IMR-90 (cell line): ENCODE results near the gene ME2. TPM values are rescaled to one million over a fixed set of nuclear protein-coding genes. Genes with fewer than 3 reads are reported as not detected.

Source experiments
- ATAC-seq: fragments of 200-7000 bp; cut with Tn5 transposase; 2 replicates; pipeline ENCODE4 v1.9.1; 2020; ENCODE audit warnings: low read depth, mild to moderate bottlenecking, moderate library complexity
- BruUV-seq: library from RNA; stranded (reverse); fragments of 400-500 nt; replicated peaks from 2 replicates; lab custom pipeline; 2021; lab: Mats Ljungman, UMichigan
- CTCF ChIA-PET: fragments of 300-600 bp; formaldehyde crosslinking; extraction: SDS; loops from one replicate; lab custom pipeline; 2021; ENCODE audit warnings: antibody characterized with exemption; lab: Yijun Ruan, JAX
- POLR2A ChIA-PET: fragments of 300-600 bp; sonication (Branson Sonifier 250); formaldehyde crosslinking; loops from one replicate; lab custom pipeline; 2022; ENCODE audit warnings: antibody characterized with exemption; ENCODE audit not compliant: unreplicated experiment; lab: Charles Lee
- DNase-seq: peaks from one replicate; pipeline ENCODE4 v3.0.0; 2013
- H2AFZ ChIP-seq: replicated peaks from 2 replicates; pipeline ENCODE3; 2013; ENCODE audit warnings: low read length, mild to moderate bottlenecking; ENCODE audit not compliant: poor library complexity
- H2AK5ac ChIP-seq: 2 replicates; pipeline ENCODE4 v1.6.1; 2013; ENCODE audit warnings: low read depth, low read length, inconsistent platforms
- H2AK9ac ChIP-seq: replicated peaks from 2 replicates; pipeline ENCODE3; 2013; ENCODE audit warnings: mild to moderate bottlenecking, low read depth, low read length, moderate library complexity; ENCODE audit not compliant: poor library complexity
- H2BK120ac ChIP-seq: 2 replicates; pipeline ENCODE4 v1.6.1; 2013; ENCODE audit warnings: low read depth, low read length, inconsistent platforms
- H2BK15ac ChIP-seq: 3 replicates; pipeline ENCODE4 v1.6.1; 2013; ENCODE audit warnings: low read depth, low read length, inconsistent platforms
- H2BK20ac ChIP-seq: 2 replicates; pipeline ENCODE4 v1.6.1; 2013; ENCODE audit warnings: low read depth, mild to moderate bottlenecking, inconsistent platforms, low read length, moderate library complexity
- H2BK5ac ChIP-seq: 2 replicates; pipeline ENCODE4 v1.6.1; 2013; ENCODE audit warnings: mild to moderate bottlenecking, low read depth, low read length, inconsistent platforms; ENCODE audit not compliant: poor library complexity, severe bottlenecking
- H3K14ac ChIP-seq: replicated peaks from 2 replicates; pipeline ENCODE4 v1.6.1; 2013; ENCODE audit warnings: low read depth, low read length, inconsistent platforms
- H3K18ac ChIP-seq: 2 replicates; pipeline ENCODE4 v1.6.1; 2013; ENCODE audit warnings: low read depth, low read length, control low read depth
- H3K23ac ChIP-seq: 2 replicates; pipeline ENCODE4 v1.6.1; 2013; ENCODE audit warnings: low read depth, low read length, inconsistent platforms
- H3K27ac ChIP-seq: 2 replicates; pipeline ENCODE4 v1.5.1; 2013; ENCODE audit warnings: mild to moderate bottlenecking, control low read depth, low read length; ENCODE audit not compliant: insufficient read depth
- H3K27me3 ChIP-seq: 2 replicates; pipeline ENCODE4 v1.6.1; 2013; ENCODE audit warnings: low read length; ENCODE audit not compliant: control insufficient read depth, insufficient read depth
- H3K36me3 ChIP-seq: 2 replicates; pipeline ENCODE4 v1.6.1; 2013; ENCODE audit warnings: low read length, mixed read lengths; ENCODE audit not compliant: control insufficient read depth, insufficient read depth
- H3K4ac ChIP-seq: 2 replicates; pipeline ENCODE4 v1.6.1; 2013; ENCODE audit warnings: low read depth, low read length, inconsistent platforms
- H3K4me1 ChIP-seq: 2 replicates; pipeline ENCODE4 v1.6.1; 2013; ENCODE audit warnings: low read length, mixed read lengths; ENCODE audit not compliant: control insufficient read depth, insufficient read depth
- H3K4me2 ChIP-seq: 2 replicates; pipeline ENCODE4 v1.6.1; 2013; ENCODE audit warnings: low read depth, mild to moderate bottlenecking, control low read depth, low read length, moderate library complexity
- H3K4me3 ChIP-seq: 2 replicates; pipeline ENCODE4 v1.5.1; 2013; ENCODE audit warnings: low read depth, mild to moderate bottlenecking, control low read depth, low read length, moderate library complexity; ENCODE audit not compliant: insufficient read depth
- H3K56ac ChIP-seq: 2 replicates; pipeline ENCODE4 v1.6.1; 2013; ENCODE audit warnings: low read length, inconsistent platforms; ENCODE audit not compliant: insufficient read depth; ENCODE audit errors: extremely low read depth
- H3K79me1 ChIP-seq, 2 experiments: 2 replicates each; pipeline ENCODE4 v1.6.1; 2013; ENCODE audit warnings: low read length in 2 of 2, inconsistent platforms in 1 of 2, low read depth in 1 of 2
- H3K9ac ChIP-seq: 2 replicates; pipeline ENCODE4 v1.6.1; 2013; ENCODE audit warnings: low read depth, low read length, control low read depth
- H3K9me1 ChIP-seq: 2 replicates; pipeline ENCODE4 v1.6.1; 2013; ENCODE audit warnings: low read length, inconsistent platforms; ENCODE audit not compliant: insufficient read depth
- H3K9me3 ChIP-seq: 2 replicates; pipeline ENCODE4 v1.6.1; 2013; ENCODE audit warnings: low read length; ENCODE audit not compliant: control insufficient read depth, insufficient read depth
- H4K20me1 ChIP-seq: 2 replicates; pipeline ENCODE4 v1.6.1; 2013; ENCODE audit warnings: low read length, inconsistent platforms; ENCODE audit not compliant: insufficient read depth
- H4K5ac ChIP-seq: 2 replicates; pipeline ENCODE4 v1.6.1; 2013; ENCODE audit warnings: mild to moderate bottlenecking, low read depth, low read length, control low read depth
- H4K8ac ChIP-seq, 2 experiments: 2 replicates each; pipeline ENCODE4 v1.6.1; 2013; ENCODE audit warnings: low read depth in 2 of 2, low read length in 2 of 2, control low read depth in 1 of 2, inconsistent platforms in 1 of 2
- H4K91ac ChIP-seq: 2 replicates; pipeline ENCODE4 v1.6.1; 2013; ENCODE audit warnings: low read depth, low read length, inconsistent platforms; ENCODE audit not compliant: insufficient read depth
- BHLHE40 ChIP-seq: fragments of 150-350 bp; IDR thresholded peaks from 2 replicates; pipeline ENCODE4 v1.6.1; 2016; ENCODE audit warnings: mild to moderate bottlenecking, low read depth, low read length
- CEBPB ChIP-seq: IDR thresholded peaks from 2 replicates; pipeline ENCODE4 v1.6.1; 2012; ENCODE audit warnings: low read depth, low read length, improper control_type of control experiment
- CHD1 ChIP-seq: IDR thresholded peaks from 2 replicates; pipeline ENCODE4 v1.6.1; 2012; ENCODE audit warnings: low read depth, low read length, improper control_type of control experiment
- FOS ChIP-seq: fragments of 150-350 bp; IDR thresholded peaks from 2 replicates; pipeline ENCODE4 v1.6.1; 2016; ENCODE audit warnings: low read depth, low read length
- MAFK ChIP-seq: IDR thresholded peaks from 2 replicates; pipeline ENCODE4 v1.6.1; 2012; ENCODE audit warnings: low read depth, low read length, improper control_type of control experiment
- MAZ ChIP-seq: IDR thresholded peaks from 2 replicates; pipeline ENCODE4 v1.6.1; 2012; ENCODE audit warnings: low read depth, mild to moderate bottlenecking, low read length, improper control_type of control experiment, moderate library complexity, borderline replicate concordance
- NFE2L2 ChIP-seq: fragments of 150-350 bp; IDR thresholded peaks from 2 replicates; pipeline ENCODE4 v1.6.1; 2016; ENCODE audit warnings: low read depth, mild to moderate bottlenecking, low read length
- POLR2A ChIP-seq: IDR thresholded peaks from 2 replicates; pipeline ENCODE4 v1.6.1; 2012; ENCODE audit warnings: mild to moderate bottlenecking, low read depth, low read length
- RAD21 ChIP-seq: IDR thresholded peaks from 2 replicates; pipeline ENCODE4 v1.6.1; 2012; ENCODE audit warnings: low read length, improper control_type of control experiment
- RFX5 ChIP-seq: IDR thresholded peaks from 2 replicates; pipeline ENCODE4 v1.8.0; 2012; ENCODE audit warnings: low read depth, mild to moderate bottlenecking, low read length, moderate library complexity
- SMC3 ChIP-seq: fragments of 150-350 bp; IDR thresholded peaks from 2 replicates; pipeline ENCODE4 v1.6.1; 2016; ENCODE audit warnings: low read depth, mild to moderate bottlenecking, antibody characterized with exemption, low read length, moderate library complexity
- WGBS, 2 experiments: methylation state at CpG; one replicate each; pipeline versions ENCODE4 v1.1.5 to v1.1.7; 2013; ENCODE audit warnings: missing lambda C conversion rate in 2 of 2; ENCODE audit not compliant: insufficient read length in 1 of 2; ENCODE audit errors: extremely low coverage in 2 of 2; 5-methylcytosine and 5-hydroxymethylcytosine counted together
- dilution Hi-C: fragments of 300-500 bp; cut with HindIII; formaldehyde crosslinking; loops from one replicate; pipeline ENCODE4 v1.14.3; 2018; ENCODE audit warnings: low sequenced_read_pairs; ENCODE audit not compliant: unreplicated experiment
- in situ Hi-C: fragments of 300-500 bp; cut with MboI; formaldehyde crosslinking; loops from 3 replicates; pipeline ENCODE4 v1.14.3; 2019; ENCODE audit warnings: low sequenced_read_pairs, inconsistent platforms, mixed read lengths
- intact Hi-C: fragments of 100-400 bp; cut with micrococcal nuclease; formaldehyde crosslinking; loops from 2 replicates; pipeline ENCODE4 v1.10.0; 2022
- polyA plus RNA-seq, 3 experiments: library from polyadenylated mRNA; depleted of rRNA; stranded (reverse); fragments of >200 nt; gene quantifications; 2 replicates each; pipeline ENCODE4 v1.2.3, GENCODE V29; 2012; ENCODE audit warnings: low replicate concordance in 1 of 3
- total RNA-seq: library from RNA; depleted of rRNA; stranded (reverse); fragments of >200 nt; gene quantifications from 2 replicates; pipeline ENCODE4 v1.2.3, GENCODE V29; 2012
- TF ChIP-seq, protein P1 (sequence below): fragments of 150-350 bp; IDR thresholded peaks from 2 replicates; pipeline ENCODE4 v1.6.1; 2017; ENCODE audit warnings: mild to moderate bottlenecking, antibody characterized with exemption, low read length, low read depth
- TF ChIP-seq, protein P2 (sequence below): conservative IDR thresholded peaks from 2 replicates; pipeline ENCODE4 v1.5.1; 2012; ENCODE audit warnings: mild to moderate bottlenecking, low read depth, low read length, improper control_type of control experiment

The ME2 gene
- total and polyA plus RNA-seq, 2 of the 4 experiments (the other 2 are of a cell fraction): 29.7 to 32.6 TPM

DNA sequence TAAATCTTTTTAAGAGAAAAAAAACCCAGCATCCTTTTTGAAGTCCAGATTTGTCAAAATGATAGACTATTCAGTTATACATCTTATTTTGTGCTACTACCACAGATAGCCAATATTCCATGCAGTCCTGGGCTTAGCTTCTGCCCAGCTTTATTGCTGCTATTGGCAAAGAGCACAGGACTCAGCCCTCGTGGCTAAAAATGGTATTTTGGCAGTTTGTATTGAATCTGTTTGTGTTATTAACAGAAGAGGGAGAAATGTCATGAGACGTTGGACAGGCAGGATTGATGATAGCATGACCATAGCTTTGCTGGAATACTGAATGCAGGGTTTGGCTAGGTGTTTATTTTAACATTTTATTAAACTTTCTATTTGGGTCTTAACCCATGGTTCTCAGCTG, 108.3 kb downstream of the ME2 start:
- H3K4ac ChIP-seq: no peak overlapping the region
- no peak for ATAC-seq
- WGBS, 2 experiments: no CpG with 5 or more reads among the region's 2 CpGs
- DNase-seq: no peak
- H2BK20ac ChIP-seq: no peak overlapping the region
- no peak for TF ChIP-seq RFX5
- TF ChIP-seq, protein P1, sequence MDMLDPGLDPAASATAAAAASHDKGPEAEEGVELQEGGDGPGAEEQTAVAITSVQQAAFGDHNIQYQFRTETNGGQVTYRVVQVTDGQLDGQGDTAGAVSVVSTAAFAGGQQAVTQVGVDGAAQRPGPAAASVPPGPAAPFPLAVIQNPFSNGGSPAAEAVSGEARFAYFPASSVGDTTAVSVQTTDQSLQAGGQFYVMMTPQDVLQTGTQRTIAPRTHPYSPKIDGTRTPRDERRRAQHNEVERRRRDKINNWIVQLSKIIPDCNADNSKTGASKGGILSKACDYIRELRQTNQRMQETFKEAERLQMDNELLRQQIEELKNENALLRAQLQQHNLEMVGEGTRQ: no peak
- TF ChIP-seq CHD1: no peak
- TF ChIP-seq FOS: no peak
- TF ChIP-seq RAD21: no peak
- TF ChIP-seq NFE2L2: no peak
- TF ChIP-seq POLR2A: no peak
- TF ChIP-seq BHLHE40: no peak
- TF ChIP-seq CEBPB: no peak
- no peak for TF ChIP-seq MAFK
- TF ChIP-seq, protein P2, sequence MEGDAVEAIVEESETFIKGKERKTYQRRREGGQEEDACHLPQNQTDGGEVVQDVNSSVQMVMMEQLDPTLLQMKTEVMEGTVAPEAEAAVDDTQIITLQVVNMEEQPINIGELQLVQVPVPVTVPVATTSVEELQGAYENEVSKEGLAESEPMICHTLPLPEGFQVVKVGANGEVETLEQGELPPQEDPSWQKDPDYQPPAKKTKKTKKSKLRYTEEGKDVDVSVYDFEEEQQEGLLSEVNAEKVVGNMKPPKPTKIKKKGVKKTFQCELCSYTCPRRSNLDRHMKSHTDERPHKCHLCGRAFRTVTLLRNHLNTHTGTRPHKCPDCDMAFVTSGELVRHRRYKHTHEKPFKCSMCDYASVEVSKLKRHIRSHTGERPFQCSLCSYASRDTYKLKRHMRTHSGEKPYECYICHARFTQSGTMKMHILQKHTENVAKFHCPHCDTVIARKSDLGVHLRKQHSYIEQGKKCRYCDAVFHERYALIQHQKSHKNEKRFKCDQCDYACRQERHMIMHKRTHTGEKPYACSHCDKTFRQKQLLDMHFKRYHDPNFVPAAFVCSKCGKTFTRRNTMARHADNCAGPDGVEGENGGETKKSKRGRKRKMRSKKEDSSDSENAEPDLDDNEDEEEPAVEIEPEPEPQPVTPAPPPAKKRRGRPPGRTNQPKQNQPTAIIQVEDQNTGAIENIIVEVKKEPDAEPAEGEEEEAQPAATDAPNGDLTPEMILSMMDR: no peak
- TF ChIP-seq SMC3: no peak
- TF ChIP-seq MAZ: no peak
- peaks cover 6% of the 10 kb centered on the region for H3K9me1 ChIP-seq
- no peak overlapping the region for H2AFZ ChIP-seq
- H3K79me1 ChIP-seq: peaks cover 5 to 6% of the 10 kb centered on the region in 2 experiments; a peak in 2 of 4 replicates
- H3K9me3 ChIP-seq: no peaks in the 10 kb centered on the region
- intact Hi-C loops: no loop called here
- H3K14ac ChIP-seq: no peak overlapping the region
- in situ Hi-C loops: no loop called here
- dilution Hi-C loops: no loop called here
- no peak overlapping the region; the same call in 1 of the 2 replicates for H3K23ac ChIP-seq
- H3K36me3 ChIP-seq: peaks cover 6% of the 10 kb centered on the region; the same call in 1 of the 2 replicates
- H3K27me3 ChIP-seq: no peaks in the 10 kb centered on the region
- no TSS peak for BruUV-seq
- no peak overlapping the region for H2AK5ac ChIP-seq
- H3K18ac ChIP-seq: no peak overlapping the region
- H2BK5ac ChIP-seq: no peak overlapping the region
- CTCF ChIA-PET: interaction anchor here (0.7 to 1.2 kb wide), 2 partner anchors 8 to 17 kb away, joined by 3 read pairs; no protein-coding TSS in a partner anchor
- H3K9ac ChIP-seq: no peak overlapping the region
- H4K5ac ChIP-seq: no peak overlapping the region
- H4K20me1 ChIP-seq: 0 out of 2 replicates have a peak, but pooled peaks cover 3% of the 10 kb centered on the region
- peaks cover 10% of the 10 kb centered on the region for H3K4me1 ChIP-seq
- H2BK15ac ChIP-seq: no peak overlapping the region
- H2AK9ac ChIP-seq: no peak overlapping the region
- POLR2A ChIA-PET: interaction anchor here (0.6 kb wide), 1 partner anchor 20 kb away, joined by 3 read pairs; no protein-coding TSS in a partner anchor
- H2BK120ac ChIP-seq: no peak overlapping the region
- no peak overlapping the region for H4K91ac ChIP-seq
- H4K8ac ChIP-seq: no peak overlapping the region
- H3K27ac ChIP-seq: no peak overlapping the region
- H3K4me3 ChIP-seq: no peak overlapping the region
- H3K56ac ChIP-seq: no peak overlapping the region
- H3K4me2 ChIP-seq: no peak overlapping the region
